HFF-Myc (cell line): ENCODE data around the gene FREY1.

Experiments used
- DNase-seq: peaks from one replicate; pipeline ENCODE4 v3.0.0-alpha.2; 2011; ENCODE audit warnings: low read depth; ENCODE audit errors: extremely low read depth
- H3K4me3 ChIP-seq: replicated peaks from 2 replicates; pipeline ENCODE4 v1.5.1; 2011; ENCODE audit warnings: low read depth, mild to moderate bottlenecking, control low read depth, low read length
- CTCF ChIP-seq: IDR thresholded peaks from 2 replicates; pipeline ENCODE4 v1.5.1; 2012; ENCODE audit warnings: mild to moderate bottlenecking, low read depth, low read length, control low read depth; ENCODE audit errors: missing control alignments

The FREY1 gene

GRCh38 chr11:45858751-45859398 is 48.2 kb downstream of the FREY1 start:
- no peak overlapping the region for H3K4me3 ChIP-seq
- TF ChIP-seq CTCF, result no peak
- DNase-seq, result no peak

- TF ChIP-seq CTCF, result no peak
- DNase-seq, result peak; percentile 82
- no peak overlapping the region for H3K4me3 ChIP-seq
Observed at GRCh38 chr11:45857961-45858474, 49.1 kb downstream of the FREY1 start.
